Neuron (in vitro differentiated cells): ENCODE data around the gene MEIKIN.

Experiments used
- H2AFZ ChIP-seq: one replicate; pipeline ENCODE4 v1.6.1; 2013; ENCODE audit warnings: low read depth, mild to moderate bottlenecking, inconsistent platforms, low read length, moderate library complexity
- H3K27me3 ChIP-seq: one replicate; pipeline ENCODE4 v1.6.1; 2013; ENCODE audit warnings: low read length; ENCODE audit not compliant: insufficient read depth
- H3K36me3 ChIP-seq: one replicate; pipeline ENCODE4 v1.6.1; 2013; ENCODE audit warnings: low read length; ENCODE audit not compliant: insufficient read depth
- H3K4me1 ChIP-seq: one replicate; pipeline ENCODE4 v1.6.1; 2013; ENCODE audit warnings: low read length; ENCODE audit not compliant: insufficient read depth
- H3K4me3 ChIP-seq: 2 replicates; pipeline ENCODE4 v1.5.1; 2013; ENCODE audit warnings: mild to moderate bottlenecking, low read length, moderate library complexity
- H3K9me3 ChIP-seq: one replicate; pipeline ENCODE4 v1.6.1; 2013; ENCODE audit warnings: low read length

Gene MEIKIN

GRCh38 chr5:131959136-131959535 is 13.7 kb upstream of the MEIKIN start:
- Histone ChIP-seq H3K9me3 (no peaks in the 10 kb centered on the region), H2AFZ (no peak overlapping the region), H3K4me3 (no peak overlapping the region), H3K36me3 (no peaks in the 10 kb centered on the region), H3K4me1 (peaks cover 24% of the 10 kb centered on the region), H3K27me3 (no peaks in the 10 kb centered on the region)

GRCh38 chr5:131957721-131958441 is 12.4 kb upstream of the MEIKIN start:
- peaks cover 24% of the 10 kb centered on the region for H3K4me1 ChIP-seq

DNA sequence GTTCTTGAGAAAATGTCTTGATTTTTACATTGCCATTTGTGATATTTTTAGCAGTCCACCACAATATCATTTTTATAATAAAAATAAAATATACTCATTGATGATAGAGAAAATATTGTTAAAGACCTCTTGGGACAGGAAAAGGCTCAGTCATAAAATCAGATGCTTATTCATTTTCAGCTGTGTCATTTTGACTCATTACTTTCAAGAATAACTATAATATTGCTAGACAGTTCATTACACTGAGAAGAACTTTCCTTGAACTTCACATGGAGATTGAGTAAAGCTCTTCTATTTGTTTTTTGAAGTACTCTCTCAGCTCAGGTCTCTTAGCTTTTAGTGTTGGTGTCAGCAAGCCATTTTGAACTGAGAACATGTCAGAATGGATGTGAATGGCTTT is 8.5 kb upstream of the MEIKIN start:
- no peaks in the 10 kb centered on the region for H3K27me3 ChIP-seq
- no peak overlapping the region for H3K4me3 ChIP-seq
- H3K36me3 ChIP-seq: no peaks in the 10 kb centered on the region
- H3K4me1 ChIP-seq: peaks cover 16% of the 10 kb centered on the region
- H2AFZ ChIP-seq: no peak overlapping the region
- H3K9me3 ChIP-seq: no peaks in the 10 kb centered on the region

More at GRCh38 chr5:131957721-131958441, 12.4 kb upstream of the MEIKIN start:
- Histone ChIP-seq H3K36me3 (no peaks in the 10 kb centered on the region), H3K4me3 (no peak overlapping the region), H2AFZ (no peak overlapping the region), H3K27me3 (no peaks in the 10 kb centered on the region), H3K9me3 (no peaks in the 10 kb centered on the region)

GRCh38 chr5:131952301-131952857 is 6.9 kb upstream of the MEIKIN start:
- Histone ChIP-seq H3K27me3 (no peaks in the 10 kb centered on the region), H2AFZ (no peak overlapping the region), H3K36me3 (no peaks in the 10 kb centered on the region), H3K9me3 (no peaks in the 10 kb centered on the region), H3K4me3 (no peak overlapping the region), H3K4me1 (peaks cover 6% of the 10 kb centered on the region)

DNA sequence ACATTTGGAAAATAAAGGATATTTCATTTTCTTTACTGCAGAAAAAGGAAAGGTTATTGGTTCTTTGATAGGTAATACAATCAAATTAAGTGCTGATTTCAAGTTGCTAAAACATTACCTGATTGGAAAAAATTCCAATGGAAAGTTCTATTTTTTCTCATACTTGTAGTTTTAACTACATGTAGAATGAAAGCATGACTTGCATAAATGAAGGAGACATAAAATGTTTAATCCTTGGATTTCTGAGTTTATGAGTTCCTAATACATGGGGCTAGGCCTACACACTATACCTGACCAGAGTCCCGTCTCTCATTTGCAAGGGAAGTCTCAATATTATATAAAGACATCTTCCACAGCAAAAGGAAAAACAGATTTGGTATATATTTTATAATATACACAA is 5.2 kb upstream of the MEIKIN start:
- no peak overlapping the region for H2AFZ ChIP-seq
- no peak overlapping the region for H3K4me3 ChIP-seq
- no peaks in the 10 kb centered on the region for H3K36me3 ChIP-seq
- H3K4me1 ChIP-seq: no peaks in the 10 kb centered on the region
- H3K9me3 ChIP-seq: no peaks in the 10 kb centered on the region
- no peaks in the 10 kb centered on the region for H3K27me3 ChIP-seq

DNA sequence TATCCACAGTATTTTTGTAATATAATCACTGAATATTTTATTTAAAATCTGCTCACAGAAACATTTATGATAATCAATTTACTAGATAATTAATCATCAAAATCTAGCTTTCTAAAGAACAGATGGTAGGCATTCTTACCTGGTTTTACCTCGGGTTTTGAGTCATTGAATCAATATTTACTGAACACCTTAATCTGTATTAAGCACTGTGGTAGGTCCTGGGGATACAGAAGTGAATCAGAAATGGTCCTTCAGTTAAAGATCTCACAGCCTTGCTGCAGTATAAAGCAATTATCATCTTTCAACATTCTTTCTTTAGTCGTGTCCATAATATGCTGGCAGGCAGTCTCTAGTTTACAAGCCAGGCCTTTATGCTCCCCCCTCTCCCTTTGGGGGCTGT is 2.0 kb upstream of the MEIKIN start:
- H3K36me3 ChIP-seq: no peaks in the 10 kb centered on the region
- no peaks in the 10 kb centered on the region for H3K4me1 ChIP-seq
- H3K27me3 ChIP-seq: no peaks in the 10 kb centered on the region
- no peaks in the 10 kb centered on the region for H3K9me3 ChIP-seq
- no peak overlapping the region for H3K4me3 ChIP-seq
- no peak overlapping the region for H2AFZ ChIP-seq

DNA sequence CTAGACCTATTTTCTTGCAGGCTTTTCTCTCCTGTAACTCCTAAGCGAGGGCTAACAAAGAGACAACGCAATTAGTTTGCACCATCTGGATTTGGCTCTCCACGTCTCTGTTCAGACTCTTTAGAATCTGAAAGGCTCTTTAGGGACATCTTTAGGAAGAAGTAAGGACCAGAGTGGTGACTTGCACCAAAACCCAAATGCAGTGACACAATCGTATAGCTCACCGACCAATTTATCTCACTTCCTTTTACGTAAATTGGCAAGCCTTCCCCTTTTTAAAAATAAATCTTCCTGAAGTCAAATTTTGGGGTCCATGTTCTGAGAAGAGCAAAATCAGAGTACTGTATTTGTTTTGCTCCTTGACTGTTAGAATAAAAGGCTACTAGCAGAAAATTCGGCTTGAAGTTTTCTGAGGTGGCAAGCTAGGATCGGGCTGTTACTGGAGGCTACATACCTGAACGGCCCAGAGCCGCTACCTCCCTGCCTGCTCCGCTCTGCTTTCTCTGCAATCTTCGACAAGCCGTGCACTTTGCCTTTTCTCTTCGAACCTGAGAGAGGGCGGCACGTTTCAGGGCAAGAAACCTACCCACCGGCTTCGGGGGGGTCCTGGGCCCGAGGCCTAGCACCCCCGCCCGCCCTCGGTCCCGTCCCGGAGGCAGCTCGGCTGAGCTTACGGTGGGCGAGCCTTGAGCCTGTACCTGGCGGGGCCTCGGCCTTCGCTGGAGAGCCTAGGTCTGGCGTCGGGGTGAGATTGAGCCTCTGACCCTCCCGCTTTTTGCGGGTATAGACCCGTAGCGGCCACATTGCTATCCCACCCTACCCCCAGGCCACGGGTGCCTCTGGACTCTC is 537 bp downstream of the MEIKIN start:
- Histone ChIP-seq H2AFZ (no peak overlapping the region), H3K9me3 (no peaks in the 10 kb centered on the region), H3K27me3 (no peaks in the 10 kb centered on the region), H3K36me3 (no peaks in the 10 kb centered on the region), H3K4me1 (no peaks in the 10 kb centered on the region), H3K4me3 (no peak overlapping the region)

DNA sequence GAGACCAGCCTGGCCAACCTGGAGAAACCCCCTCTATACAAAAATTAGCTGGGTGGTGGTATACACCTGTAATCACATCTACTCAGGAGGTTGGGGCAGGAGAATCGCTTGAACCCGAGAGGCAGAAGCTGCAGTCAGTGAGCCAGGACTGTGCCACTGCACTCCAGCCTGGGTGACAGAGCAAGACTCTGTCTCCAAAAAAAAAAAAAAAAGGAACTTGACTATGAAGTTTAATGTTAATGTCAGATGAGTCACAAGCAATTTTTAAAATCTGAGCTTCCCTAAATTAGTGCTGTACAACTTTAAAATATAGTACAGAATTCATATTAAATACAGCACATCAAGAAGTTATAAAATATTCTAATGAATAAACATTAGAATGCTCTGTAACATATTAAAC is 1.5 kb downstream of the MEIKIN start:
- no peaks in the 10 kb centered on the region for H3K9me3 ChIP-seq
- no peak overlapping the region for H3K4me3 ChIP-seq
- H2AFZ ChIP-seq: no peak overlapping the region
- no peaks in the 10 kb centered on the region for H3K4me1 ChIP-seq
- H3K36me3 ChIP-seq: no peaks in the 10 kb centered on the region
- H3K27me3 ChIP-seq: no peaks in the 10 kb centered on the region

- Histone ChIP-seq H2AFZ (no peak overlapping the region), H3K4me1 (no peaks in the 10 kb centered on the region), H3K27me3 (no peaks in the 10 kb centered on the region), H3K4me3 (no peak overlapping the region), H3K36me3 (no peaks in the 10 kb centered on the region), H3K9me3 (no peaks in the 10 kb centered on the region)
These were observed 3.4 kb downstream of the MEIKIN start for GRCh38 chr5:131942016-131942415.

- Histone ChIP-seq H3K36me3 (no peaks in the 10 kb centered on the region), H3K9me3 (no peaks in the 10 kb centered on the region), H3K27me3 (no peaks in the 10 kb centered on the region), H3K4me3 (no peak overlapping the region), H2AFZ (no peak overlapping the region), H3K4me1 (no peaks in the 10 kb centered on the region)
These were observed 5.6 kb downstream of the MEIKIN start for GRCh38 chr5:131939690-131940345.

DNA sequence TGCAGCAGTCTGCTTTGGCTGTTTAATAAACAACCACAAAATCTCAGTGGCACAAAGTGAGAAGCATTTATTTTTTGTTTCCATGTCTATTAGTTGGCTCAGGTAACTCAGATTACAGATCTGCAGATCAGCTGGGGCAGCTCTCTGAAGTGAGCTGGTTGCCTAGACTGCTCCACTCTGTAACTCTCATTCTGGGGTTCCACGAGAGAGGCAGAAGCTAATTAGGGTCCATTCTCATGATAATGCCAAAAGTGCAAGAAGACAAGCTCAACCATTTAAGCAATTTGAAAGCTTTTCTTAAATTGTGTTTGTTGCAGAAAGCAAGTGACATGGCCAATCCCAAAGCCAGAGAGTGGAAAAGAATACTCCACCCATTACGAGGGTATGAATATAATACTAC is 13.2 kb downstream of the MEIKIN start:
- H3K9me3 ChIP-seq: no peaks in the 10 kb centered on the region
- H2AFZ ChIP-seq: no peak overlapping the region
- no peak overlapping the region for H3K4me3 ChIP-seq
- H3K27me3 ChIP-seq: no peaks in the 10 kb centered on the region
- H3K36me3 ChIP-seq: no peaks in the 10 kb centered on the region
- H3K4me1 ChIP-seq: no peaks in the 10 kb centered on the region

DNA sequence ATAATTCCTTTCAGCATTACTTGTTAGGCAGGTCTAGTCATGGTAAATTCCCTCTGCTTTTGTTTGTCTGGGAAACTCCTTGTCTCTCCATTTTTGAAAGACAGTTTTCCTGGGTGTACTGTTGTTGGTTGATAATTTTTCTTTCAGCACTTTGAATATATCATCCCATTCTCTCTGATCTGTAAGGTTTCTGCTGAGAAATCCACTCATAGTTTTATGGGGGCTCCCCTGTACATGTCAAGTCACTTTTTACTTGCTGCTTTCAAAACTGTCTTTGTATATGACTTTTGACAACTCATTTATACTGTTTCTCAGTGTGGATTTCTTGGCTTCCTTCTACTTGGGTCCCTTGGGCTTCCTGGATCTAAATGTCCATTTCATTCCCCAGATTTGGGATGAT is 16.5 kb downstream of the MEIKIN start:
- Histone ChIP-seq H2AFZ (no peak overlapping the region), H3K4me3 (no peak overlapping the region), H3K27me3 (no peaks in the 10 kb centered on the region), H3K36me3 (no peaks in the 10 kb centered on the region), H3K9me3 (no peaks in the 10 kb centered on the region), H3K4me1 (no peaks in the 10 kb centered on the region)

- no peaks in the 10 kb centered on the region for H3K27me3 ChIP-seq
- no peak overlapping the region for H3K4me3 ChIP-seq
- no peak overlapping the region for H2AFZ ChIP-seq
- H3K4me1 ChIP-seq: no peaks in the 10 kb centered on the region
- no peaks in the 10 kb centered on the region for H3K9me3 ChIP-seq
- H3K36me3 ChIP-seq: no peaks in the 10 kb centered on the region
These were observed 19.3 kb downstream of the MEIKIN start for GRCh38 chr5:131926168-131926567.
